OCI-LY3 (cell line): ENCODE measurements around the gene HOXC6.

Experiments
- H2AFZ ChIP-seq: fragments of 200-600, 300-600 bp; shearing (Covaris generic); 2 replicates; pipeline ENCODE4 v1.6.0; 2014; ENCODE audit warnings: antibody characterized with exemption, low read depth, low read length
- H3K27ac ChIP-seq: fragments of 200-600, 300-600 bp; sonication (generic); 2 replicates; pipeline ENCODE4 v1.5.1; 2014; ENCODE audit warnings: mild to moderate bottlenecking, low read length, moderate library complexity, mixed read lengths
- H3K27me3 ChIP-seq: fragments of 200-600, 300-600 bp; sonication (generic); 2 replicates; pipeline ENCODE4 v1.6.1; 2014; ENCODE audit warnings: low read depth, low read length, mixed read lengths
- H3K36me3 ChIP-seq: fragments of 200-600, 300-600 bp; sonication (generic); replicated peaks from 2 replicates; pipeline ENCODE3; 2014; ENCODE audit warnings: low read depth, low read length, mixed read lengths
- H3K4me1 ChIP-seq: fragments of 300-600, 200-600 bp; sonication (generic); 2 replicates; pipeline ENCODE4 v1.6.1; 2014; ENCODE audit warnings: low read length, mixed read lengths
- H3K4me2 ChIP-seq: fragments of 200-600, 300-600 bp; sonication (generic); 2 replicates; pipeline ENCODE4 v1.6.1; 2014; ENCODE audit warnings: low read length, mixed read lengths
- H3K4me3 ChIP-seq: fragments of 300-600, 200-600 bp; sonication (generic); 2 replicates; pipeline ENCODE4 v1.5.1; 2014; ENCODE audit warnings: antibody characterized with exemption, mild to moderate bottlenecking, low read length, moderate library complexity
- H3K79me2 ChIP-seq: fragments of 300-600, 200-600 bp; shearing (Covaris generic); 2 replicates; pipeline ENCODE4 v1.6.1; 2014; ENCODE audit warnings: mild to moderate bottlenecking, low read length, mixed read lengths
- H3K9ac ChIP-seq: fragments of 300-600, 200-600 bp; shearing (Covaris generic); 2 replicates; pipeline ENCODE4 v1.6.0; 2014; ENCODE audit warnings: mild to moderate bottlenecking, low read length, moderate library complexity
- H3K9me3 ChIP-seq: fragments of 200-600, 300-600 bp; shearing (Covaris generic); 2 replicates; pipeline ENCODE4 v1.6.1; 2014; ENCODE audit warnings: low read length, mixed read lengths; ENCODE audit not compliant: insufficient read depth
- H4K20me1 ChIP-seq: fragments of 200-600, 300-600 bp; sonication (generic); 2 replicates; pipeline ENCODE4 v1.6.1; 2016; ENCODE audit warnings: low read length, mixed read lengths; ENCODE audit not compliant: insufficient read depth
- EZH2phosphoT487 ChIP-seq: fragments of 200-600 bp; shearing (Covaris generic); IDR thresholded peaks from 2 replicates; pipeline ENCODE4 v1.6.1; 2018; ENCODE audit warnings: antibody characterized with exemption, mixed run types, low read depth
- TF ChIP-seq, protein P1 (sequence below): fragments of 200-600, 300-600 bp; sonication (generic); IDR thresholded peaks from 2 replicates; pipeline ENCODE4 v1.5.1; 2014; ENCODE audit warnings: antibody characterized with exemption, low read length, low read depth

The HOXC6 gene

GRCh38 chr12:54005531-54005852, 22.7 kb upstream of the HOXC6 start:
- no peak overlapping the region for H2AFZ ChIP-seq
- TF ChIP-seq, protein P1, sequence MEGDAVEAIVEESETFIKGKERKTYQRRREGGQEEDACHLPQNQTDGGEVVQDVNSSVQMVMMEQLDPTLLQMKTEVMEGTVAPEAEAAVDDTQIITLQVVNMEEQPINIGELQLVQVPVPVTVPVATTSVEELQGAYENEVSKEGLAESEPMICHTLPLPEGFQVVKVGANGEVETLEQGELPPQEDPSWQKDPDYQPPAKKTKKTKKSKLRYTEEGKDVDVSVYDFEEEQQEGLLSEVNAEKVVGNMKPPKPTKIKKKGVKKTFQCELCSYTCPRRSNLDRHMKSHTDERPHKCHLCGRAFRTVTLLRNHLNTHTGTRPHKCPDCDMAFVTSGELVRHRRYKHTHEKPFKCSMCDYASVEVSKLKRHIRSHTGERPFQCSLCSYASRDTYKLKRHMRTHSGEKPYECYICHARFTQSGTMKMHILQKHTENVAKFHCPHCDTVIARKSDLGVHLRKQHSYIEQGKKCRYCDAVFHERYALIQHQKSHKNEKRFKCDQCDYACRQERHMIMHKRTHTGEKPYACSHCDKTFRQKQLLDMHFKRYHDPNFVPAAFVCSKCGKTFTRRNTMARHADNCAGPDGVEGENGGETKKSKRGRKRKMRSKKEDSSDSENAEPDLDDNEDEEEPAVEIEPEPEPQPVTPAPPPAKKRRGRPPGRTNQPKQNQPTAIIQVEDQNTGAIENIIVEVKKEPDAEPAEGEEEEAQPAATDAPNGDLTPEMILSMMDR, result no peak
- TF ChIP-seq EZH2phosphoT487, result no peak
- peaks cover 40% of the 10 kb centered on the region for H3K27me3 ChIP-seq
- no peaks in the 10 kb centered on the region for H4K20me1 ChIP-seq
- no peaks in the 10 kb centered on the region for H3K36me3 ChIP-seq
- no peak overlapping the region for H3K9ac ChIP-seq
- H3K4me2 ChIP-seq, result peak overlapping the region; percentile 98
- H3K4me1 ChIP-seq, result peaks cover 30% of the 10 kb centered on the region
- H3K4me3 ChIP-seq, result no peak overlapping the region
- H3K79me2 ChIP-seq, result no peaks in the 10 kb centered on the region
- no peak overlapping the region for H3K27ac ChIP-seq
- H3K9me3 ChIP-seq, result no peaks in the 10 kb centered on the region

- Histone ChIP-seq H3K4me3 (peak overlapping the region; percentile 75), H4K20me1 (no peaks in the 10 kb centered on the region), H3K9me3 (no peaks in the 10 kb centered on the region), H3K27me3 (peaks cover 45% of the 10 kb centered on the region), H3K79me2 (no peaks in the 10 kb centered on the region), H3K27ac (no peak overlapping the region), H3K4me1 (peaks cover 33% of the 10 kb centered on the region), H3K4me2 (peak overlapping the region; percentile 98), H3K9ac (peak overlapping the region; percentile 60), H3K36me3 (no peaks in the 10 kb centered on the region), H2AFZ (0 out of 2 replicates have a peak overlapping the region, but pooled peaks have one; percentile 34)
- TF ChIP-seq EZH2phosphoT487, result no peak
- TF ChIP-seq, protein P1, result peak; percentile 90
Observed at GRCh38 chr12:54005853-54006558, 22.2 kb upstream of the HOXC6 start.

DNA sequence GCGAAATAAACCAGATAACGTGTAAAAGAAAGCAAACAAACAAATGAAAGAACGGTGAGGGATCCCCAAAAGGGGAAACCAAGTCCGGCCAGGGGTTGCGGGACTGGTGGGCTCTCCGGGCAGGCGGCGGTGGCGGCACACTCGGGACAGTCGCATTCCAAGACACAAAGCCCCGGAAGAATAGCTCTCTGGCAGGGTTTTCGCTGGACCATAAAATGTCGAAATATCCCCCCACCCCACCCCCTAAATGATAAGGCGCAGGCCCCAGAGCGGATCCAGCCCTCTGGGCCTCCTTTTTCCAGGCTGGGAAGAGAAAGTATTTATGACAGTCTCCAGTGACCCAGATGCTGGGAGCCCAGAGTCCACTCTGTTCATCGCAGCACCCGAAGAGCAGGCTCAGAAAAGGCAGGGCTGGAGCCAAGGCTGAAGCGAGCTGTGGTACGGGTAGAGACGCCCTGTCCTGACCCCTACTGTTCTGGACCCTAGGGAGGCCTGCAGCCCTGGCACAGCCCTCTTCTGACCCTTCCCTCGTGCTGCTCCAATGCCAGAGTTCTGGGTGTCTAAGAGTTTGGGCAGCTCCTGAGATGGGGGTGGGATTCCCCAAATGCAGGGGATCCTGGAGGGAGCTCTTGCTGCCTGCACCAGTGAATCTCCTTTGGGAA, 21.6 kb upstream of the HOXC6 start:
- Histone ChIP-seq H3K9me3 (no peaks in the 10 kb centered on the region), H3K27ac (no peak overlapping the region), H3K4me3 (peak overlapping the region; percentile 75), H3K4me2 (peak overlapping the region; percentile 98), H3K4me1 (peaks cover 40% of the 10 kb centered on the region), H3K27me3 (peaks cover 51% of the 10 kb centered on the region), H3K9ac (peak overlapping the region; percentile 60), H3K79me2 (no peaks in the 10 kb centered on the region), H2AFZ (0 out of 2 replicates have a peak overlapping the region, but pooled peaks have one; percentile 34), H3K36me3 (no peaks in the 10 kb centered on the region), H4K20me1 (no peaks in the 10 kb centered on the region)
- TF ChIP-seq, protein P1, result no peak
- no peak for TF ChIP-seq EZH2phosphoT487

DNA sequence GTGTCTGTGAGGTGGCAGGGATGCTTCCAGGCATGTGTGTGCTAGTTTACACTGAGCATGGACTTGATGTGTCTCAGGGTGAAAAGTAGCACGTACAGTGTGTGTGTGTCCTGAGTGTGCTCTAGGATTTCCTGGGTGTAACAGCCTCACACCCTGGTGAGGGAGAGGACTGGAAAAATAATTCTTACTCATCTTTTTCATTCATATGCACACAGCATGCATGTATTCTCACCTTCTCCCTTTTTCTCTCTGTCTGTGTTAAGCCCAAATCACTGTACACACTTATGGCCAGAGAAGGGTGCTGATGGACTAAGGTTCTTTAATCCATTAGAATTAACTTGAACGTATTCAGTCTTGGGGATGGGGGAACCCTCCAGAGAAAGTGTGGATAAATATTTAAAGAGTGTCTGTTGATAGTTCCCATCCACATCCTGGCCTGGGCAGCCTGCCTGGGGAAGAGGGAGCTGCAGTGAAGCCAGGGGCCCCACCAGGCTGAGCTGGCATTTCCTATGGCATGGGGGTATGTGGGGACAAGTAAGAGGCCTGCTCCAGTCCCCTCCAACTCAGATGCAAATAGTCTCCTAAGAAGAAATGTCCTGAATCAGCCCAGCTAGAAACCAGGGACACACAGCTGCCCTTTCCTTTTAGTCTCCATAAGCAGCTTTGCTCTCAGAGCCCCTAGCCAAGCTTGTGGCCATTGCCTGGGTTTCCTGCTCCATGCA, 20.5 kb upstream of the HOXC6 start:
- peaks cover 52% of the 10 kb centered on the region for H3K27me3 ChIP-seq

More for the DNA sequence above, 20.5 kb upstream of the HOXC6 start:
- H3K4me3 ChIP-seq, result no peak overlapping the region
- peaks cover 43% of the 10 kb centered on the region for H3K4me1 ChIP-seq
- H3K79me2 ChIP-seq, result no peaks in the 10 kb centered on the region
- H3K36me3 ChIP-seq, result no peaks in the 10 kb centered on the region
- H3K9me3 ChIP-seq, result no peaks in the 10 kb centered on the region
- H2AFZ ChIP-seq, result no peak overlapping the region
- H3K27ac ChIP-seq, result no peak overlapping the region
- no peak overlapping the region for H3K9ac ChIP-seq
- H4K20me1 ChIP-seq, result no peaks in the 10 kb centered on the region
- no peak overlapping the region for H3K4me2 ChIP-seq
- no peak for TF ChIP-seq EZH2phosphoT487
- TF ChIP-seq, protein P1, result no peak
